Skin epidermis (tissue), 12 donors: ENCODE data around the gene P2RX5.
"Not testable (repeated sequence)": the region's sequence is repeated elsewhere in the genome, so short reads cannot be mapped to it uniquely, and the experiment has no call there.

Source experiments
- H3K27ac ChIP-seq, 21 experiments: fragments of 200-600 bp; sonication (generic) in 11 of 21; one replicate each; pipeline ENCODE4 v1.5.0; 2020; ENCODE audit warnings: mild to moderate bottlenecking in 3 of 21, inconsistent platforms in 2 of 21, moderate library complexity in 2 of 21
- H3K4me3 ChIP-seq, 7 experiments: fragments of 200-600 bp; sonication (generic) in 2 of 7; one replicate each; pipeline ENCODE4 v1.5.0; 2020; ENCODE audit warnings: inconsistent platforms in 2 of 7, mild to moderate bottlenecking in 2 of 7, moderate library complexity in 1 of 7

Gene P2RX5

GRCh38 chr17:3718201-3718600 is 22.2 kb upstream of the P2RX5 start:
- H3K27ac ChIP-seq: no peak overlapping the region
- no peak overlapping the region for H3K4me3 ChIP-seq

- Histone ChIP-seq H3K4me3 (no peak overlapping the region), H3K27ac (no peak overlapping the region)
Observed at GRCh38 chr17:3715296-3715695, 19.3 kb upstream of the P2RX5 start.

- H3K4me3 ChIP-seq: no peak overlapping the region
- H3K27ac ChIP-seq: no peak overlapping the region
Observed at GRCh38 chr17:3712811-3713463, 17.0 kb upstream of the P2RX5 start.

DNA sequence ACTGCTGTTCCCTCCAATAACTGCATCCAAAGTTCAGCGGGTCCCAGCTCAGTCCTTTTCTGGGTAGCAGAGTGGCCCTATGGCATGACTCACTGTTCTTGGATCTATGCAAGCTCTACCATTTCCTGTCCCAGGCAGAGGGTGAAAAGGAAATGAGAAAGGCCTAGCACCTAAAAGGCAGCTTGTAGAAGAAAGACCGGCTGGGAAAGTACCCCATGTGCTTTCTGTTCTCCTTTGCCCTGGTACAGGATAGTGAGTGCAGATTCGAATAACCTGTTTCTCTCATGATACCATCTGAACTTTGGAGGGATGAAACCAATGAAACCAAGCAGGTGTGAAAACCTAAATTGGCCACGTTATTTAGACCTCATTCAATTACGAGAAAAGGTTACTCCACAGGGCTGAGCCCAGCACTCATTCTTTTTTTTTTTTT is 15.0 kb upstream of the P2RX5 start:
- Histone ChIP-seq H3K4me3 (no peak overlapping the region), H3K27ac (peak overlapping the region in 8 of 21 experiments; percentile 24 to 79 (median 55))

- H3K27ac ChIP-seq: peak overlapping the region in 1 of 21 experiments; percentile 25
- H3K4me3 ChIP-seq: no peak overlapping the region
Observed at GRCh38 chr17:3708366-3708765, 12.4 kb upstream of the P2RX5 start.

- H3K4me3 ChIP-seq, H3K27ac ChIP-seq: not testable (repeated sequence)
Observed at GRCh38 chr17:3705718-3705984, 9.7 kb upstream of the P2RX5 start.

DNA sequence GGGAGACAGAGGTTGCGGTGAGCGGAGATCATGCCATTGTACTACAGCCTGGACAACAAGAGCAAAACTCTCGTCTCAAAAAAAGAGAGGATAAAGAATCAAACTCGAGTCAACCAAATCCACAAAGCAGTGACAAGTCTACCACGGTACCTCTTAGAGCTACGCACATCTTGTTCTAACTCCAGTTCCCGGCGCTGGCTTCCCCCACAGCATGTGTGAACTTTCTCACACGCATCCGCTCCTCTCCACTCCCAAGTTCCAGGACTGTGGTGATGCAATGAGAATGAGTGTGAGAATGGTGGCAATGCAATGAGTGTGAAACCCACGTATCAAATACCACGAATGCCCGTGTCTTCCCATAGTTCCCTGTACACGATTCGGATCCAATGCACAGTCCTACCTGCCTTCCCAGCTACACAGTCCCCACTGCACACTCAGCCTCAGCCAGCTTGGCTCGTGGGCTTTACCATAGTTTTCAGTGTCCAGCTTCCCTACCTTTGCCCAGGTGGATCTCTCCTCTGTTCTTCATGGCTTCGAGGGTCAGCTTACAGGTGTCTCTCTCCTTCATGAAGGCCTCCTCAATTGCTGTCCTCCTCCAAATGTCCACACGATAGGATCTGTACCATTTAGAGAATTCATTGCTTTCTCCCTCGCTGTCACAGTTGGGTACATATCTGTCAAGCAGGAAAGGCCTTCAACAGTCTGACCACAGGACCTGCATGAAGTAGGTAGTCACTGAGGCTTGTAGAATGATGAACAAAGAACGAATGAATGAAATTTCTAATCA is 9.2 kb upstream of the P2RX5 start:
- Histone ChIP-seq H3K27ac (no peak overlapping the region), H3K4me3 (no peak overlapping the region)

DNA sequence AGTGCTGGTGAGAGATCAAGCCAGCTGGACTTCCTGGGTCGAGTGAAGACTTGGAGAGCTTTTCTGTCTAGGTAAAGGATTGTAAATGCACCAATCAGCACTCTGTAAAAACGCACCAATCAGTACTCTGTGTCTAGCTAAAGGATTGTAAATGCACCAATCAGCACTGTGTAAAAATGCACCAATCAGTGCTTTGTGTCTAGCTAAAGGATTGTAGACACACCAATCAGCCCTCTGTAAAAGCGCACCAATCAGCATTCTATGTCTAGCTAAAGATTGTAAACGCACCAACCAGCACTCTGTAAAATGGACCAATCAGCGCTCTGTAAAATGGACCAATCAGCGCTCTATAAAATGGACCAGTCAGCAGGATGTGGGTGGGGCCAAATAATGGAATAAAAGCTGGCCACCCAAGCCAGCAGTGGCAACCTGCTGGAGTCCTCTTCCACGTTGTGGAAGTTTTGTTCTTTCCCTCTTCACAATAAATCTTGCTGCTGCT is 6.1 kb upstream of the P2RX5 start:
- H3K27ac ChIP-seq, H3K4me3 ChIP-seq: not testable (repeated sequence)

DNA sequence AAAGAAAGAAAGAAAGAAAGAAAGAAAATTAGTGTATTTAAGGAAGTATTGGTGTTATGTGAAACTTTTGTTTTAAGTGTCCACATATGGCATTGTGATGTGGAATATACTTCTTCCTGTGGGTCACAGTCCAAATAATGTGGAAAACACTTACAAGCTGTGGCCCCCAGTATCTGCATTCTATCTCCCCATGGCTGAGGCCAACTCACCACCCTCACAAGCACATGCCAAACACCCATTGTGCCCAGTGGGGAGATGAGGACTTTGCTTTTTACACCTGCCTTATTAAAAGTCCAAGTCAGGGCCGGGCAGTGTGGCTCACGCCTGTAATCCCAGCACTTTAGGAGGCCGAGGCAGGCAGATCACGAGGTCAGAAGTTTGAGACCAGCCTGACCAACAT is 4.0 kb upstream of the P2RX5 start:
- H3K27ac ChIP-seq: no peak overlapping the region
- no peak overlapping the region for H3K4me3 ChIP-seq

DNA sequence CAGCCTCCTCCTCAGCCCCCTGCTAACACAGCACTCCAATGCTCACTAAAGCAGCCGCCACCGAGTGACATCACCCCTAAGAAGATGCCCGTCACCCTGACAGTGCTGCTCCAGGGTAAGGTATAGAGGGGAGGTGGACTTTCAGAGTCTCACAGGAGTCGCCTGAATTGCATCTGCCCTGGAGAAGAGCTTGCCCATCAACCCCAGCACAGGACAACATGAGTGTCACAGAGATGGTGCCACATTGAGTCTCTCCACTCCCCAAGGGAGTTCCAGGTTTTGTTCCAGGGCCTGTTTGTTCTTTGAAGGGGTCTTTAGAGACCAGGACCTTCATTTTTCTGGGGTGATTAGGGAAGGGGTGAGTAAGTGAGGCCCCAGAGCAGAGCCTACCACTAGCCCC is 2.2 kb upstream of the P2RX5 start:
- Histone ChIP-seq H3K4me3 (no peak overlapping the region), H3K27ac (no peak overlapping the region)

DNA sequence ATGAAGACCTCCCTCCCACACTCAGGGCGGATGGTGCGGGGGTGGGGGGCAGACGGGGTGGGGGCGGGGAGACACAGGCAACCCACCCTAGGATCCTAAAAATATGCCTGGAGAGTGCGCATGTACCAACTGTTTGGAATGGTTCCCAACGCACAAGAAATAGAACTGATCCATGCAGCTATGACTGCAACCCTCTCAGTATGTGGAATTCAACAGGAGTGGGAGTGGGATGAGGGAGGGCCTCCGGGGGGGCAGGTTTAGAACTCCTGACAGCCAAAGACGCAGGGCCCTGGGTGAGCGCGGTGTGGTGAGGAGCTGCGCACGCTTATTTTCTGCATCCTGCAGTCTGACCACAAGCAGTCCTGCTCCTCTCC is 1.1 kb upstream of the P2RX5 start:
- H3K27ac ChIP-seq: no peak overlapping the region
- H3K4me3 ChIP-seq: no peak overlapping the region

DNA sequence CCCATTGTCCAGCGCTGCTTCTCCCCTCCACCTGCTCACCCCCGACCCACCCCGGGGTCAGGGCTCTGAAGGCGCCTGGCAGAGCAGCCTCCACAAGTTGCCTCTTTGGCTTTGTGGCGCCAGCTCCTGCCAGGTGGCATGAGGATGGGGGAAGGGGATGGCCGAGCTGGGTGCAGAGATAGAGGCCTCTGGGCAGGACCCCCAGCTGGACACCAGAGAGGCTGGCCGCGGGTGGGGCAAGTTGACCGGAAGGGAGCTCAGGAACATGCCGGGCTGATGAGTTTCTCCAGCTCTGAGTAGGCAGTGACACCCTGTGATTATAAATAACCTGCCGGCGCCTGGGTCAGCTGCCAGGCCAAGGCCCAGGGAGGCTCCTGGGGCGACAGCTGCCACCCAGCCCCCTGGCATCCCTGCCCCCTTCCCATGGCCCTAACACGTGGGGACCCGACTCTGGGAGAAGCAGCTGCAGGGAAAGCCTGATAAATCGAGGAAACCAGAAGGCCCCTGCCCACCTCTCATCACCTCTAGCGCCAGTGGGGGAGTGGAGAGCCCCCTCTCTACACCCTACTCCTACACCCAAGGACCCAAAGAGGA is 729 bp downstream of the P2RX5 start:
- Histone ChIP-seq H3K27ac (peak overlapping the region in 6 of 21 experiments; percentile 24 to 67 (median 30)), H3K4me3 (peak overlapping the region; percentile 26 to 47 (median 40))

GRCh38 chr17:3693829-3694231 is 2.1 kb downstream of the P2RX5 start:
- Histone ChIP-seq H3K4me3 (no peak overlapping the region), H3K27ac (no peak overlapping the region)

- Histone ChIP-seq H3K4me3 (no peak overlapping the region), H3K27ac (no peak overlapping the region)
Observed at GRCh38 chr17:3693141-3693540, 2.8 kb downstream of the P2RX5 start.

DNA sequence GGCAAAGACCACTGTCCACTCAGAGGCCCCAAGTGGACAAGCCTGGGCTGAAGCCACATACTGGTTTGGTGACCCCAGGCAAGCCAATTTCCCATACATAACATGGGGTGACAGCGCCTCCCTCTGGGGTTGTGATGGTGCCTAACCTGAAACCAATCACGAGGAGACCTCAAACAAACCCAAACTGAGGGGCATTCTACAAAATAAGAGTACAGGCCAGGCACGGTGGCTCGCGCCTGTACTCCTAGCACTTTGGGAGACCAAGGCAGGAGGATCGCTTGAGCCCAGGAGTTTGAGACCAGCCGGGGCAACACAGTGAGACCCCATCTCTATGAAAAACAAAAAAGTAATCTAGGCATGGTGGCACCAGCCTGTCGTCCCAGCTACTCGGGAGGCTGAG is 3.6 kb downstream of the P2RX5 start:
- no peak overlapping the region for H3K4me3 ChIP-seq
- H3K27ac ChIP-seq: no peak overlapping the region

GRCh38 chr17:3691617-3692067 is 4.3 kb downstream of the P2RX5 start:
- Histone ChIP-seq H3K27ac (no peak overlapping the region), H3K4me3 (no peak overlapping the region)

DNA sequence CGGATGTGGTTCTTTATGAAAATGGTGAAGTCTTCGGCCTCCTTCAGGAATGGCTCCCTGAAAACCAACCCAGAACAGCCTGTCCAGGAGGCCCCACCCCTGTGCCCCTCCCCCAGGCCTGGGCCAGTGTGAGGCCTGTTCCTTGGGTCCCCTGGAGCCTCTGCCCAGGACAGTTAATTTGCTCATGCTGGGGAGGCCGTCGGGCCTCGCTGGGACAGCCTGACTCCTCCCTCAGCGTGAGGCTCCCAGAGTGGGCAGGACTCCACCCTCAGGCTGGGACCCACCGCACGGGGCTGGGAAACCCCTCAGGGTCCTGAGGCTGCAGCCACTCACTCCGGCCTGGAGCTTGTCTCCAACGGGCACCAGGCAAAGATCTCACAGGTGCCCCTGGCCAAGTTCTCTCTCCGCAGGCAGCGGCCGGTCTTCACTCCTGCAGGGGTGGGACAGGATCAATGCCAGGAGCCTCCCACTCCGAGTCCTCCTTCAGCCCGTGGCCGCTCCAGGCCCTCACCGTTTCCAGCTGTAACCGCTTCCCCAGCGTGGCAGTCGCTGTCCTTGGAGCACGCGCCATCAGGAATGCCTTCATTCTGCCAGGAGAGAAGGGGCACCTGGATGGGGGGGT is 5.8 kb downstream of the P2RX5 start:
- H3K4me3 ChIP-seq: no peak overlapping the region
- no peak overlapping the region for H3K27ac ChIP-seq

- Histone ChIP-seq H3K4me3 (no peak overlapping the region), H3K27ac (no peak overlapping the region)
Observed at GRCh38 chr17:3689262-3690093, 6.5 kb downstream of the P2RX5 start.

GRCh38 chr17:3688852-3689261 is 7.1 kb downstream of the P2RX5 start:
- Histone ChIP-seq H3K27ac (no peak overlapping the region), H3K4me3 (no peak overlapping the region)

- Histone ChIP-seq H3K27ac (no peak overlapping the region), H3K4me3 (no peak overlapping the region)
Observed at GRCh38 chr17:3688027-3688553, 7.9 kb downstream of the P2RX5 start.
